ENCODE results near the gene CYTH1.

CYTH1 gene

GRCh38 chr17:78669256-78669974 lies 112.7 kb downstream of the CYTH1 start:
- no peak for DNase-seq (ENCODE audit: low spot score)

- DNase-seq (ENCODE audit: low spot score) = no peak
These were observed 113.2 kb downstream of the CYTH1 start for GRCh38 chr17:78668847-78669246.

DNA sequence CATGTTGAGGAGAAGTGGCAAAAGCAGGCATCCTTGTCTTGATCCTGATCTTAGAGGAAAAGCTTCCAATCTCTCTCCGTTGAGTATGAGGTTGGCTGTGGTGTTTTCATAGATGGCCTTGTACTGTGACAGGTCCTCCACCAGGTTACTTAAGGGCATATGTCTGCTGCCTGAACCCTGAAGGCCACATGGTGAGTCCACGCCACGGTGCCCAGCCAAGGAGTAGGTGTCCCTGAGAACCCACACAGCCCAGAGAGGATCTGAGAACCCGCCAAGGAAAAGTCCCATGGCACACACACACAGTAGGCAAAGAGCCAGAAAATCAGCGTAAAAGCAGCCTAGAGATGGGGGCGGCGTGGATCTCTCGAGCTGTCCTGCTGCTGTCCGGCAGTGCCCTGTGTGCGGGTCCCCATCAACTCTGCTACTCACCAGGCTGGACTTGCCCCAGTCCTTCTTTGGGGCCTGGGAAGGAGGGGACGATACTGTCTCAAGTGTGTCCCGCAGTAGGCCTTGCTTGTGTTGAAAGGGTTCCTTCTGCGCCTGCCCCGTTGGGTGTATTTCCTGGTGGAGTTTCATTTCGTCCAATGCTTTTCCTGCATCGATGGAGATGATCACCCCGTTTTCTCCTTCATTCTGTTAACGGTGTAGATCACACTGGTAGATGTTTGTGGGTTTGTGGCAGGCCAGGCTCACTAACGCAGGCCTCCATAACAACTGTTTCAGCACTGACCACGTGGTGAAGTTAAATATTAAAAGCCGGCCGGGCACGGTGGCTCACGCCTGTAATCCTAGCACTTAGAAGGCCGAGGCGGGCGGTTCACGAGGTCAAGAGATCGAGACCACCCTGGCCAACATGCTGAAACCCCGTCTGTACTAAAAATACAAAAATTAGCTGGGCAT lies 114.1 kb downstream of the CYTH1 start:
- no peak for DNase-seq (ENCODE audit: low spot score)

- no peak for DNase-seq (ENCODE audit: low spot score)
These were observed 115.0 kb downstream of the CYTH1 start for GRCh38 chr17:78667091-78667490.

DNA sequence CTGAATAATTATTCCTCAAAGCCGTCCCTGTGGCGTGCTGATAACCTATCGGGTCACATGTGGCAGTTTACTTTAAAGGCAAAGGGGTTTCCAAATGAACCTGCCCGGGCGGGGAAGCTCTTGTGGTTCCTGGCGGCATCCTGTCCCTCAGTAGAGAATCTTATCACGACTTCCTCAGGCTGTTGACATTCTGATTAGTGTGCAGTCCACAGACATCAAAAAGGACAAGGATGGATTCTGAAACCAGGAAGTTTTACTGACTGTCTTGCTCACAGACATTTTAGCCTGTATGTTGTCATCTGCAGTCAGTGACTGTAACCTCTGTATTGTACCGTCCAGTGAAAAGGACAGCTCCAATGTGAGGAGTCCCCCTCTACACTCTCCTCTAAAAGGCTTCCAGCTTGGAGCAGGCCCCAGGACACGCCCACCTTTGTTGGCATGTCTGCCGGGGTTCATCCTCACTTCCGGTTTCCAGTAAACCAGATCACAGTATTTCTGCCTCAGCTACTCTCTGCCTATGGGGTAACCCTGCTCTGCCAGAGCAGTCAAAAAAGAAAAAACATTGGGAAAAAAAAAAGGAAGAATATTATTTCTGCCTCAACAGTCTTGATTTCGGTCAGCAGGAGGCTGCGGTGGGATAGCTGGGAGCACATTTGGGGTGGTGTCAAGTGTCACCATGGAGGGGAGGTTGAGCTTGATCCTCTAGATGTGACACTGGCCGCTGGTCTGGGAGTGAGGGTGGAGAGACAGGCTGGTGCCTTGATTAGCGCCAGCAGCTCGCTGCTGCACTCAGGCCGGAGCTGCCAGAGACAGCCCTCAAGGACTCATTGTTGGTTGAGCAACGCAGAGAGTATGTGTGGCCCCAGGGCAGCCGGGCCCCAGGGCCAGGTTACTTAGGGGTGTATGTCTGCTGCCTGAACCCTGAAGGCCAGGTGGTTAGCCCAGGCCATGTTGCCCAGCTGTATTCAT lies 115.8 kb downstream of the CYTH1 start:
- DNase-seq (ENCODE audit: low spot score) = peak; percentile 1

GRCh38 chr17:78665387-78665951 lies 116.6 kb downstream of the CYTH1 start:
- DNase-seq (ENCODE audit: low spot score) = no peak

- DNase-seq (ENCODE audit: low spot score) = no peak
These were observed 117.3 kb downstream of the CYTH1 start for GRCh38 chr17:78664476-78665386.

- peak; percentile 39 for DNase-seq (ENCODE audit: low spot score)
These were observed 120.8 kb downstream of the CYTH1 start for GRCh38 chr17:78661093-78661770.

DNA sequence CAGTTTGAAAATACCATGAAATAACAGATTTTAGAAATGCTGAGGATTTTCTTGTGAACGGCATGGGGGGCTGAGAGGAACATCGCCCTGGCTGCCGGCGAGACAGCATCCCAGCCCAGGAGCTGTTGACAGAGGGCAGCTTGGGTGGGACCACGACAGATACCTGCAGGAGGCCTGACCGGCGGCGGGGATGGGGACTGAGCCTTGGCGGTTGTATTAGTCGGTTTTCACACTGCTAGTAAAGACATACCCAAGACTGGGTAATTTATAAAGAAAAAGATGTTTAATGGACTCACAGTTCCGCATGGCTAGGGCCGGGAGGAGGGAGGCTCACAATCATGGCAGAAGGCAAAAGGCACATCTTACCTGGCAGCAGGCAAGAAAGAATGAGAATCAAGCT lies 122.5 kb downstream of the CYTH1 start:
- DNase-seq (ENCODE audit: low spot score) = no peak

DNA sequence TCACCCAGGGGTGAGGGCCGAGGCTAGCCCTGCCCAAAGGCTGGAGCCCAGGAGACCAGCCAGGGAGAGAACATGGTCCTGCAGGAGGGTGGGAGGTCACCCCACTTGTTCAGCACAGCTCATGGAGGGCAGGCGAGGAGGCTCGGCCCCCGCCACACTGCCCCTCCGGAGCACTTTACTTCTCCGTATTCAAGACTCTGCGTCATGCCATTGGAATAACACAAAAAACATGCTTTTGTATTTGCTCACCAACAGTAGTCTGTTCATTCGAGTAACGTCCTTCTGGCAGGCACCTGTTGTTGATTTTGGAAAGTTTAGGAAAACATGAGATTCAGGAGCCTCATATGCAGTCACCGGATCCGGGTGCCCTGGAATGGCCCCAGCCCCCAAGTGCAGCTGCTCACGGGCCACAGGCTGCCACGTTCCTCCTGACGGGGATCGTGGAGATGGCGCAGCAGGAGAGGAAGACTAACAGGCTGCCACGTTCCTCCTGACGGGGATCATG lies 123.7 kb downstream of the CYTH1 start:
- no peak for DNase-seq (ENCODE audit: low spot score)

- DNase-seq (ENCODE audit: low spot score) = no peak
These were observed 126.7 kb downstream of the CYTH1 start for GRCh38 chr17:78655251-78655940.

- no peak for DNase-seq (ENCODE audit: low spot score)
These were observed 127.7 kb downstream of the CYTH1 start for GRCh38 chr17:78654325-78654724.

- no peak for DNase-seq (ENCODE audit: low spot score)
These were observed 128.7 kb downstream of the CYTH1 start for GRCh38 chr17:78653382-78653781.

DNA sequence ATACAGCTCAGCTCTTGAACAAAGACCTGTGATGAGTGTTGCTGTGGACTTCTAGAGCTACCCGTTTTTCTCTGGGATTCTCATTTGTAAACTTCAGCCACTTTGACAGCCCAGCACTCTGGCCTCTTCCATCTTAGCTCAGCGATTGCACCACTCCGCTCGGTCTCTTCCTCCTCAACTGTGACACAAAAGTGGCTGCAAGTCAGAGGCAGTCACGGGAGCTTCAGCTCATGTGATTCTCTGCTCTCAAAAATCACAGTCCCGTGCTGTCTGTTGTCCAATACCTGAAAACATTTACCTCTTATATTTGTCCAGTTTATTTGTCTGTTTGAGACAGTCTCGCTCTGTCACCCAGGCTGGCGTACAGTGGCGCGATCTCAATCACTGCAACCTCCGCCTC lies 129.2 kb downstream of the CYTH1 start:
- DNase-seq (ENCODE audit: low spot score) = no peak

GRCh38 chr17:78652024-78652423 lies 130.0 kb downstream of the CYTH1 start:
- no peak for DNase-seq (ENCODE audit: low spot score)

- no peak for DNase-seq (ENCODE audit: low spot score)
These were observed 130.5 kb downstream of the CYTH1 start for GRCh38 chr17:78651554-78651953.

DNA sequence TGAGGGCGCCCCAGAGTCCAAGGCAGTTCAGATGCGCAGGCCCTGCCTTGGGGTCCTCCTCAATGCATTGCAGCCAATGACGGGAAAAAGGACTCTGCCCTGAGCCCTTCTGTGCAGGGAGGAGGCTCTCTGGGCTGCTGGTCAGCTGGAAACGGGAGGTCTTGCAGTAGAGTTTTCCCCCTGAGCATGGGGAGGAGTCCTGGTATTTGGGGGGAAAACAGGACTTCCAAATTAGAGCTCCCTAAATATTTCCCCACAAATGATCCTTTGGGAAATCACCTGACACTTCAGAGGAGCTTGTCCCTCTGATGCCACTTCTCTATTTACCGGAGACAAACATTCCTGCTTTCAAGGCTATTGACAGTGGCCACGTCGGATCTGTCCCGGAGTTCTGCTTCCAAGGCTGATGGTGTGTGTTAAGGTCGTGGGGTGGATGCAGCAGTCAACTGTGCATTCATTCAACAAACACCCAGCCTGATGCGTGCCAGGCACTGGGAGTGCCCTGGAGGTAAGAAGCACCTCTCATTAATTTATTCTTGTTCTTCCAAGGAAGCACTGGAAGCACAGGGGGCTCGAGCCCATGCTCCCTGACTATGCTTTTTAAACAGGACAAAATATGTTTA lies 131.9 kb downstream of the CYTH1 start:
- DNase-seq (ENCODE audit: low spot score) = no peak

DNA sequence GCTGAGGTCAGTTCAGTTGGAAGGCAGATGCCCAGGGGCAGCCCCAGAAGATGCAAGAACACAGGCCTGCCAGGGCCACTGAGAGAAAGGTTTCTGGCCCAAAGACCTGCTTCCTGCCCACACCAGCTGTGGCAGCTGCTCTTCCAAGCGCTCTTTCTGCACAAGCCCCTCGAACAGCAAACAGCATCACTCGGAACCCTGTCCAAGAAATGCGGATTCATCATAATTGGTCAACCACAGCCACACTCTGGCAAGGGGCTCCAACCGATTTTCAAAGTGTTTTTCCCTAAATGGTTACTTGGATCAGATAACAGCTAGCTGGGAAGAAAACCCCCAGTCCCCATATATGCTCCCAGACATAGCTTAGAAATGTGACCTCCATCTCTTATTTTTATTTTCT lies 133.8 kb downstream of the CYTH1 start:
- no peak for DNase-seq (ENCODE audit: low spot score)

DNA sequence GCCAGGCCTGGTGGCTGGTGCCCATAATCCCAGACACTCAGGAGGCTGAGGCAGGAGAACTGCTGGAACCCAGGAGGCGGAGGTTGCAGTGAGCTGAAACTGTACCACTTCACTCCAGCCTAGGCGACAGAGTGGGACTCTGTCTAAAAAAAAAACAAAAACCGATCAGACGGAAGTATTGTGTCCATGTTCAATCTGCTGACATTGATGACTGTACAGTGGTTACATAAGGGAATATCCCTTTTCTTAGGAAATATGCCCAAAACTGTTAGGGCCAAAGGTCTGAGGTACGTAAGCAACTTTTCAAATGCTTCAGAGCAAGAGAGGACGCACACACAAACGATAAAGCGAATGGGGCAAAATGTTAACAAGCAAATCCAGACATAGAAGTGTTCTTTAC lies 135.0 kb downstream of the CYTH1 start:
- no peak for DNase-seq (ENCODE audit: low spot score)

Data from LoVo (cell line).